ENCODE measurements around the gene PZP.
"Not testable (repeated sequence)": the region's sequence is repeated elsewhere in the genome, so short reads cannot be mapped to it uniquely, and the experiment has no call there.

The PZP gene

GRCh38 chr12:9184276-9184675 is 23.9 kb downstream of the PZP start:
- no peak for DNase-seq (ENCODE audit: low read depth, low spot score)

GRCh38 chr12:9180810-9181209 is 27.4 kb downstream of the PZP start:
- no peak for DNase-seq (ENCODE audit: low read depth, low spot score)

GRCh38 chr12:9179781-9180180 is 28.4 kb downstream of the PZP start:
- no peak for DNase-seq (ENCODE audit: low read depth, low spot score)

GRCh38 chr12:9169979-9170634 is 38.1 kb downstream of the PZP start:
- DNase-seq (ENCODE audit: low read depth, low spot score), result peak; percentile 48

GRCh38 chr12:9167345-9167744 is 40.9 kb downstream of the PZP start:
- peak; percentile 5 for DNase-seq (ENCODE audit: low read depth, low spot score)

GRCh38 chr12:9163392-9163791 is 44.8 kb downstream of the PZP start:
- no peak for DNase-seq (ENCODE audit: low read depth, low spot score)

GRCh38 chr12:9156119-9156518 is 52.1 kb downstream of the PZP start:
- DNase-seq (ENCODE audit: low read depth, low spot score), result no peak

GRCh38 chr12:9149372-9149771 is 58.8 kb downstream of the PZP start:
- no peak for DNase-seq (ENCODE audit: low read depth, low spot score)

- no peak for DNase-seq (ENCODE audit: low read depth, low spot score)
Measured at GRCh38 chr12:9148926-9149325, 59.3 kb downstream of the PZP start.

GRCh38 chr12:9147461-9147860 is 60.7 kb downstream of the PZP start:
- no peak for DNase-seq (ENCODE audit: low read depth, low spot score)

- no peak for DNase-seq (ENCODE audit: low read depth, low spot score)
Measured at GRCh38 chr12:9144730-9145106, 63.5 kb downstream of the PZP start.

- no peak for DNase-seq (ENCODE audit: low read depth, low spot score)
Measured at GRCh38 chr12:9143929-9144729, 64.1 kb downstream of the PZP start.

GRCh38 chr12:9143137-9143536 is 65.1 kb downstream of the PZP start:
- DNase-seq (ENCODE audit: low read depth, low spot score), result no peak

GRCh38 chr12:9139588-9140290 is 68.5 kb downstream of the PZP start:
- DNase-seq (ENCODE audit: low read depth, low spot score), result not testable (repeated sequence)

GRCh38 chr12:9135903-9136310 is 72.3 kb downstream of the PZP start:
- DNase-seq (ENCODE audit: low read depth, low spot score), result no peak

- no peak for DNase-seq (ENCODE audit: low read depth, low spot score)
Measured at GRCh38 chr12:9134981-9135628, 73.1 kb downstream of the PZP start.

GRCh38 chr12:9133216-9133916 is 74.8 kb downstream of the PZP start:
- DNase-seq (ENCODE audit: low read depth, low spot score), result no peak

- no peak for DNase-seq (ENCODE audit: low read depth, low spot score)
Measured at GRCh38 chr12:9132008-9132535, 76.1 kb downstream of the PZP start.

- DNase-seq (ENCODE audit: low read depth, low spot score), result no peak
Measured at GRCh38 chr12:9130244-9130643, 78.0 kb downstream of the PZP start.

GRCh38 chr12:9127936-9128663 is 80.1 kb downstream of the PZP start:
- peak; percentile 3 for DNase-seq (ENCODE audit: low read depth, low spot score)

- no peak for DNase-seq (ENCODE audit: low read depth, low spot score)
Measured at GRCh38 chr12:9127484-9127883, 80.7 kb downstream of the PZP start.
